Astrocyte (in vitro differentiated cells and primary cell): ENCODE results near the gene PICALM. TPM values are rescaled to one million over a fixed set of nuclear protein-coding genes. Genes with fewer than 3 reads are reported as not detected.

Experiments
- DNase-seq: peaks from one replicate; pipeline ENCODE4 v3.0.0-alpha.2; 2010; ENCODE audit warnings: low read depth
- FAIRE-seq: peaks from 2 replicates; lab custom pipeline; 2011; peaks lifted over from hg19 to GRCh38; lab: Jason Lieb, UNC
- H2AFZ ChIP-seq: 2 replicates; pipeline ENCODE4 v1.6.0; 2012; ENCODE audit warnings: low read depth, low read length, inconsistent platforms
- H3K27ac ChIP-seq: 2 replicates; pipeline ENCODE4 v1.5.1; 2011; ENCODE audit warnings: low read depth, low read length, inconsistent platforms
- H3K27me3 ChIP-seq: 2 replicates; pipeline ENCODE4 v1.6.0; 2011; ENCODE audit warnings: low read length, inconsistent platforms; ENCODE audit not compliant: insufficient read depth
- H3K36me3 ChIP-seq: 2 replicates; pipeline ENCODE4 v1.5.1; 2011; ENCODE audit warnings: low read length, inconsistent platforms; ENCODE audit not compliant: insufficient read depth
- H3K4me1 ChIP-seq: 2 replicates; pipeline ENCODE4 v1.5.1; 2011; ENCODE audit warnings: low read length, inconsistent platforms; ENCODE audit not compliant: insufficient read depth
- H3K4me2 ChIP-seq: 2 replicates; pipeline ENCODE4 v1.6.0; 2012; ENCODE audit warnings: low read length, inconsistent platforms
- H3K4me3 ChIP-seq: 2 replicates; pipeline ENCODE4 v1.5.1; 2011; ENCODE audit warnings: low read depth, mild to moderate bottlenecking, low read length, inconsistent platforms; ENCODE audit not compliant: insufficient read depth
- H3K79me2 ChIP-seq: 2 replicates; pipeline ENCODE4 v1.6.0; 2012; ENCODE audit warnings: mild to moderate bottlenecking, low read length, inconsistent platforms; ENCODE audit not compliant: insufficient read depth
- H3K9ac ChIP-seq: 2 replicates; pipeline ENCODE4 v1.6.0; 2012; ENCODE audit warnings: mild to moderate bottlenecking, low read length, inconsistent platforms
- H3K9me3 ChIP-seq: 2 replicates; pipeline ENCODE4 v1.5.1; 2012; ENCODE audit warnings: low read depth, mild to moderate bottlenecking, low read length, inconsistent platforms; ENCODE audit not compliant: insufficient read depth
- H4K20me1 ChIP-seq: 2 replicates; pipeline ENCODE4 v1.6.0; 2012; ENCODE audit warnings: low read length, inconsistent platforms; ENCODE audit not compliant: insufficient read depth
- H3K27ac Mint-ChIP-seq: one replicate; pipeline ENCODE4 v1.8.0; 2021; ENCODE audit warnings: mild to moderate bottlenecking, mixed read lengths; ENCODE audit not compliant: unreplicated experiment
- H3K27me3 Mint-ChIP-seq: one replicate; pipeline ENCODE4 v1.8.0; 2021; ENCODE audit warnings: low read depth, mixed read lengths; ENCODE audit not compliant: unreplicated experiment
- H3K36me3 Mint-ChIP-seq: one replicate; pipeline ENCODE4 v1.8.0; 2021; ENCODE audit warnings: low read depth, mixed read lengths; ENCODE audit not compliant: unreplicated experiment
- H3K4me1 Mint-ChIP-seq: one replicate; pipeline ENCODE4 v1.8.0; 2021; ENCODE audit warnings: low read depth, mixed read lengths; ENCODE audit not compliant: unreplicated experiment
- H3K4me3 Mint-ChIP-seq: one replicate; pipeline ENCODE4 v1.8.0; 2021; ENCODE audit warnings: mild to moderate bottlenecking, moderate library complexity, mixed read lengths; ENCODE audit not compliant: unreplicated experiment
- H3K9me3 Mint-ChIP-seq: one replicate; pipeline ENCODE4 v1.8.0; 2021; ENCODE audit warnings: mild to moderate bottlenecking, mixed read lengths; ENCODE audit not compliant: unreplicated experiment
- EZH2 ChIP-seq: IDR thresholded peaks from 2 replicates; pipeline ENCODE4 v1.6.1; 2012; ENCODE audit warnings: mild to moderate bottlenecking, low read length, inconsistent platforms; ENCODE audit not compliant: insufficient read depth
- total RNA-seq: library from RNA; stranded (reverse); gene quantifications from 2 replicates; pipeline ENCODE4 v1.2.1, GENCODE V29; 2021
- TF ChIP-seq, protein P1 (sequence below): IDR thresholded peaks from 2 replicates; pipeline ENCODE4 v1.5.1; 2011; ENCODE audit warnings: low read depth, mild to moderate bottlenecking, inconsistent platforms, low read length, moderate library complexity; ENCODE audit not compliant: insufficient read depth

The PICALM gene
- total RNA-seq, 1 donor from 2014 or later, result 260 TPM

DNA sequence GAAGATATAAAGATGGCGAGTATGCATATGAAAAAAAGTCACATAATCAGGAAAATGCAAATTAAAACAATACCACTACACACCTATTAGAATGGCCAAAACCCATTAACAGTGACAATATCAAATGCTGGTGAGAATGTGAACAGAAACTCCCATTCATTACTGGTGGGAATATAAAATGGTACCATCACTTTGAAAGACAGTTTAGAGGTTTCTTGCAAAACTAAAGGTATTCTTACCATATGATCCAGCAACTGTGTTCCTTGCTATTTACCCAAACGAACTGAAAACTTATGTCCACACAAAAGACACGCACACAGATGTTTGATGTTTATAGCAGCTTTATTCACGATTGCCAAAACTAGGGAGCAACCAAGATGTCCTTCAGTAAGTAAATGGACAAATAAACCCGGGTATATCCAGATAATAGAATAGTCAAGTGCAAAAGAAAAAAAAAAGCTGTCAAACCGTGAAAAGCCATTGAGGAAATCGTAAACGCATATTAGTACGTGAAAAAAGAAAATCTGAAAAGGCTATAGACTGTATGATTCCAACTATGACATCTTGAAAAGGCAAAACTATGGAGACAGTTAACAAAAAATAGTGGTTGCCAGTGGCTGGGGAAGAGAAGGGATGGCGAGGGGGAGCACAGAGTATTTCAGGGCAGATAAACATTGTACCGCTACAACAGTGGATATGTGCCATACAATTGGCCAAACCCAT is 7.2 kb downstream of the PICALM start:
- FAIRE-seq (no peak), DNase-seq (no peak)
- Mint-ChIP-seq H3K36me3 (no peaks in the 10 kb centered on the region), H3K27me3 (no peaks in the 10 kb centered on the region), H3K4me3 (no peak overlapping the region), H3K9me3 (no peaks in the 10 kb centered on the region), H3K27ac (peak overlapping the region; percentile 2), H3K4me1 (peaks cover 37% of the 10 kb centered on the region)
- TF ChIP-seq, protein P1, sequence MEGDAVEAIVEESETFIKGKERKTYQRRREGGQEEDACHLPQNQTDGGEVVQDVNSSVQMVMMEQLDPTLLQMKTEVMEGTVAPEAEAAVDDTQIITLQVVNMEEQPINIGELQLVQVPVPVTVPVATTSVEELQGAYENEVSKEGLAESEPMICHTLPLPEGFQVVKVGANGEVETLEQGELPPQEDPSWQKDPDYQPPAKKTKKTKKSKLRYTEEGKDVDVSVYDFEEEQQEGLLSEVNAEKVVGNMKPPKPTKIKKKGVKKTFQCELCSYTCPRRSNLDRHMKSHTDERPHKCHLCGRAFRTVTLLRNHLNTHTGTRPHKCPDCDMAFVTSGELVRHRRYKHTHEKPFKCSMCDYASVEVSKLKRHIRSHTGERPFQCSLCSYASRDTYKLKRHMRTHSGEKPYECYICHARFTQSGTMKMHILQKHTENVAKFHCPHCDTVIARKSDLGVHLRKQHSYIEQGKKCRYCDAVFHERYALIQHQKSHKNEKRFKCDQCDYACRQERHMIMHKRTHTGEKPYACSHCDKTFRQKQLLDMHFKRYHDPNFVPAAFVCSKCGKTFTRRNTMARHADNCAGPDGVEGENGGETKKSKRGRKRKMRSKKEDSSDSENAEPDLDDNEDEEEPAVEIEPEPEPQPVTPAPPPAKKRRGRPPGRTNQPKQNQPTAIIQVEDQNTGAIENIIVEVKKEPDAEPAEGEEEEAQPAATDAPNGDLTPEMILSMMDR, result no peak
- no peak for TF ChIP-seq EZH2
- H2AFZ ChIP-seq, result no peak overlapping the region
- H3K36me3 ChIP-seq, result no peaks in the 10 kb centered on the region
- no peak overlapping the region for H3K9ac ChIP-seq
- H3K4me1 ChIP-seq, result peaks cover 15% of the 10 kb centered on the region
- no peak overlapping the region for H3K4me3 ChIP-seq
- H3K27ac ChIP-seq, result no peak overlapping the region
- H3K4me2 ChIP-seq, result peak overlapping the region; percentile 14
- H3K9me3 ChIP-seq, result no peaks in the 10 kb centered on the region
- peaks cover 97% of the 10 kb centered on the region for H4K20me1 ChIP-seq
- peaks cover 100% of the 10 kb centered on the region for H3K79me2 ChIP-seq
- H3K27me3 ChIP-seq, result no peaks in the 10 kb centered on the region

GRCh38 chr11:86060544-86060943 is 8.3 kb downstream of the PICALM start:
- no peak overlapping the region for H3K27ac Mint-ChIP-seq
- TF ChIP-seq EZH2, result no peak
- TF ChIP-seq, protein P1, result no peak
- DNase-seq, result no peak
- H3K4me3 ChIP-seq, result no peak overlapping the region
- peaks cover 100% of the 10 kb centered on the region for H3K79me2 ChIP-seq
- H3K9me3 Mint-ChIP-seq, result no peaks in the 10 kb centered on the region
- H3K4me3 Mint-ChIP-seq, result no peak overlapping the region
- peaks cover 15% of the 10 kb centered on the region for H3K4me1 ChIP-seq
- no peak overlapping the region for H3K27ac ChIP-seq
- no peaks in the 10 kb centered on the region for H3K27me3 ChIP-seq
- H4K20me1 ChIP-seq, result peaks cover 96% of the 10 kb centered on the region
- no peaks in the 10 kb centered on the region for H3K27me3 Mint-ChIP-seq
- peaks cover 38% of the 10 kb centered on the region for H3K4me1 Mint-ChIP-seq
- FAIRE-seq, result no peak
- H3K36me3 Mint-ChIP-seq, result no peaks in the 10 kb centered on the region
- H3K9ac ChIP-seq, result no peak overlapping the region
- no peaks in the 10 kb centered on the region for H3K36me3 ChIP-seq
- H2AFZ ChIP-seq, result no peak overlapping the region
- H3K4me2 ChIP-seq, result peak overlapping the region; percentile 39
- no peaks in the 10 kb centered on the region for H3K9me3 ChIP-seq

DNA sequence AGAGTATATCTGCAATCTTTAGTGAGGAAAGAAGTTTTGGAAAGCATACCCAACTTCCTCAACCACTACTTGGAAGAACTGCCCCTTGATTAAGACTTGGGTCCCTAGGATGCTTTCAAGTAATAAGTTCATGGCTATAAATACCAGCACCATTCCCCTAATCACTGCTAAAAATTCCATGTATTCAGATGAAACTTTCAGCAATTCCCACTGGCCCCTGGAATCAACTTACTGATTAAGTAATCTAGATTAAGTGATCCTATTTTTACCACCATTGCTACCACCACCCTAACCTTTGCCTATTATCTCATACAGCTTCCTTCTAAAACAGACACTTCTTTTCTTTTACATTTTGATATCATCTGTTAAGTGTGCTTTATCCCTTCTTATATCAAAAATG is 10.5 kb downstream of the PICALM start:
- Histone ChIP-seq H3K4me1 (peaks cover 13% of the 10 kb centered on the region), H3K79me2 (peaks cover 100% of the 10 kb centered on the region), H3K27ac (no peak overlapping the region), H3K9me3 (no peaks in the 10 kb centered on the region), H2AFZ (no peak overlapping the region), H4K20me1 (peaks cover 97% of the 10 kb centered on the region), H3K4me2 (no peak overlapping the region), H3K9ac (no peak overlapping the region), H3K36me3 (no peaks in the 10 kb centered on the region), H3K4me3 (no peak overlapping the region), H3K27me3 (no peaks in the 10 kb centered on the region)
- TF ChIP-seq, protein P1, result no peak
- no peak for TF ChIP-seq EZH2
- Mint-ChIP-seq H3K4me1 (peaks cover 39% of the 10 kb centered on the region), H3K9me3 (no peaks in the 10 kb centered on the region), H3K27ac (no peak overlapping the region), H3K27me3 (no peaks in the 10 kb centered on the region), H3K4me3 (no peak overlapping the region), H3K36me3 (no peaks in the 10 kb centered on the region)
- FAIRE-seq, result no peak
- no peak for DNase-seq
